GM10847 (cell line): ENCODE measurements around the gene UGGT2.

Source experiments
- POLR2A ChIP-seq: IDR thresholded peaks from 2 replicates; pipeline ENCODE4 v1.6.1; 2011; ENCODE audit not compliant: insufficient read length; ENCODE audit errors: extremely low read depth

The UGGT2 gene

DNA sequence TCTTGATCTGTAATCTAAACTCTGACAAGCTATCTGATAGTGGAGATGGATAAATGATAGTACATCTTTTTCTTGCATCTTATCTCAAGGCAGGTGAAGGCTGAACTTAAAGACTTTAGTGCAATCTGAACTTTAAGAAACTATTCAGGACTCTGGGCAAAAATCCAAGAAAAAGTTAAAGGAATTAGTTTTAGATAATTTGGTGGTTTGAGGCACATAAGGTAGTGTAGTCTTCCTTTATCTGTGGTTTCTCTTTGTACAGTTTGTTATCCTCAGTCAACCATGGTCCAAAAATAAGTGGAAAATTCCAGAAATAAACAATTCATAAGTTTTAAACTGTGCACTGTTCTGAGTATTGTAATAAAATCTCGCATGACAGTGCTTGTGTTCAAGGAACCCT, 172.9 kb downstream of the UGGT2 start:
- no peak for TF ChIP-seq POLR2A

- no peak for TF ChIP-seq POLR2A
Measured at GRCh38 chr13:95874286-95874685, 178.9 kb downstream of the UGGT2 start.

DNA sequence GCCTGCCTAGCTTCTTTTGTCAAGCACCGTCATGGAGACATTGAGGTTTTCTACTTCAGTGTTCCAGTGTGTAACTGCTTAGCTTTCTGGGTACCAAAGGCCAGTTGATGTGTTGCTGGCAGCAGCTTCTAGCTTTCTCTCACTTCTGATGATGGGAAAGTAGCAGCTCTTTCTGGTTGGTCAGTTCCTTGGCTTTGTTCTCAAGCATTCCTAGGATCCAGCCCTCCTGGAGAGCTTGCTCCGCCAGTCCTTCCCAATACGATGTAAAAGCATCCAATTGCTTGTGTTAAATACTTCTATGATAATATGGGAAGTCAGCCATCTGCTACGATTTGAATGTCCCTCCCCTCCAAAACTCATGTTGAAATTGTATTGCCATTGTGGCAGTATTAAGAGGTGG, 182.8 kb downstream of the UGGT2 start:
- TF ChIP-seq POLR2A: no peak

- TF ChIP-seq POLR2A: no peak
Measured at GRCh38 chr13:95865080-95865615, 188.1 kb downstream of the UGGT2 start.

DNA sequence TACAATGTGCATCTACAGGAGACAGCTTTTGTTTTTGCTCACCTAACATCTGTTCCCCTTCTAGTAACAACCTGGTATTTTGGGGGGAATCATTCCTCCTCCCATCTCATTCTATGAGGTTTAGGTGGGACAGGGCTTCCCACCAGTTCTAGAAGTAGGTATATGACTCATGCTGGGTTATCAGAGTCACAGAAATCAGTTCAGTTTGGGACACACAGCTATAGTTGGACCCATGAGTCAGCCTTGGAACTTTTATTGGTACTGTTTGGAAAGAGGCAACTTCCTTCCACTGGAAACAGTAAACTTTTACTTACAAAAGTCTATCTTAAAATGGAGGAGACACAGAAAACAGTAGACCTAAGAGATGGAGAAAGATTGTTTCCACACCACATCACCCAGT, 190.8 kb downstream of the UGGT2 start:
- no peak for TF ChIP-seq POLR2A

GRCh38 chr13:95861296-95861695, 191.9 kb downstream of the UGGT2 start:
- TF ChIP-seq POLR2A: no peak

GRCh38 chr13:95858286-95859075, 194.7 kb downstream of the UGGT2 start:
- TF ChIP-seq POLR2A: no peak

DNA sequence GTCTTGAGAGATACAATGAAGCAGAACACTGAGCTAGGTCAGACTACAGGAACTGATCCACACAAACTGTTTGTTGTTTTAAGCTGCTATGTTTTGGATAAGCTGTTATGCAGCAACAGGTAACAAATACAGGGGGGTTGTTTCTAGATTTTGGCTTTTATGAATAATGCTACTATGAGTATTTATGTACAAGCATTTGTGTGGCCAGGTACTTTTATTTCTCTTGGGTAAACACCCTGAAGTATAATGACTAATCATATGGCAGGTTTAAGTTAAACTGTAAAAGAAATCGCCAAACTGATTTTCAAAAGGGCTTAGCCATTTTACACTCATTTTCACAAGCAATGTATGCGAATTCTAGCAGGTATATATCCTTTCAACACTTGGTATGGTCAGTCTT, 210.3 kb downstream of the UGGT2 start:
- TF ChIP-seq POLR2A: no peak

GRCh38 chr13:95841894-95842293, 211.3 kb downstream of the UGGT2 start:
- TF ChIP-seq POLR2A: no peak

- TF ChIP-seq POLR2A: no peak
Measured at GRCh38 chr13:95834134-95834765, 219.0 kb downstream of the UGGT2 start.

- TF ChIP-seq POLR2A: no peak
Measured at GRCh38 chr13:95833719-95834118, 219.5 kb downstream of the UGGT2 start.

GRCh38 chr13:95833126-95833525, 220.1 kb downstream of the UGGT2 start:
- TF ChIP-seq POLR2A: no peak

GRCh38 chr13:95822303-95822702, 230.9 kb downstream of the UGGT2 start:
- TF ChIP-seq POLR2A: no peak

GRCh38 chr13:95814495-95814894, 238.7 kb downstream of the UGGT2 start:
- no peak for TF ChIP-seq POLR2A

- TF ChIP-seq POLR2A: no peak
Measured at GRCh38 chr13:95813139-95813538, 240.1 kb downstream of the UGGT2 start.

DNA sequence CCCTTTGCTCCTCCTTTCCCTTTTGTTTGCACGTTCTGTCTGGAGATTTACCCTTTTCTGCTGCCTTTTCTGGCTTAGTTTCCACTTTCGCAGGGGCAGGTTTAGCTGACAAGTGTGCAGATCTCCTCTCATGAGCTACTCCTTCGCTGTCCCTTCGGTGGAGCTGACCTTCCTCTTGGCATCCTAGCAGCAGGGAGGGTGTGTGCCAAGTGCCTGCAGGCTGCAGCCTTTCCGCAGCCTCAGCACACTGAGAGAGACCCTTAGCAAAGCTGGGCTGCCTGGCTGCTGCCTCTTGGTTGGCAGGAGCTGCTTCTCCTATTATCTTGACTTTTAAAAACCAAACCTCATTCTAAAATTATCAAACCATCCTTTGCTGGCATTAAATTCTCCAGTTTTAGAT, 243.8 kb downstream of the UGGT2 start:
- TF ChIP-seq POLR2A: no peak
